Heart right ventricle (tissue), 16 donors: Measurements from ENCODE around the gene CFAP119. TPM values are rescaled to one million over a fixed set of nuclear protein-coding genes. Genes with fewer than 3 reads are reported as not detected.

ENCODE experiments used
- ATAC-seq, 8 donors: fragments of 200-7000 bp; cut with Tn5 transposase; one replicate each; pipeline ENCODE4 v1.9.1; 2020; ENCODE audit warnings: mild to moderate bottlenecking in 8 of 8, moderate library complexity in 8 of 8, moderate number of reproducible peaks in 1 of 8
- DNase-seq, 2 donors: peaks; one replicate each; pipeline ENCODE4 v3.0.0-alpha.2; 2020
- H3K27ac ChIP-seq, 10 donors: fragments of 200-600 bp; sonication (generic) in 2 of 10; one replicate each; pipeline versions ENCODE4 v1.5.0 to v1.8.0; 2020 to 2022; ENCODE audit warnings: mild to moderate bottlenecking in 3 of 10
- H3K27me3 ChIP-seq, 7 donors: fragments of 200-600 bp; one replicate each; pipeline ENCODE4 v1.8.0; 2021 to 2022; ENCODE audit warnings: mild to moderate bottlenecking in 2 of 7
- H3K36me3 ChIP-seq, 9 donors: fragments of 200-600 bp; sonication (generic) in 1 of 9; one replicate each; pipeline versions ENCODE4 v1.5.0 to v1.8.0; 2020 to 2022; ENCODE audit warnings: mild to moderate bottlenecking in 2 of 9
- H3K4me1 ChIP-seq, 9 donors: fragments of 200-600 bp; sonication (generic) in 1 of 9; one replicate each; pipeline versions ENCODE4 v1.5.0 to v1.8.0; 2020 to 2022; ENCODE audit warnings: mild to moderate bottlenecking in 4 of 9
- H3K4me3 ChIP-seq, 10 donors: fragments of 200-600 bp; sonication (generic) in 2 of 10; one replicate each; pipeline versions ENCODE4 v1.5.0 to v1.8.0; 2020 to 2022; ENCODE audit warnings: mild to moderate bottlenecking in 7 of 10, moderate library complexity in 2 of 10
- H3K9me3 ChIP-seq, 11 donors: fragments of 200-600 bp in 10 of 11; sonication (generic) in 2 of 11; one replicate each; pipeline versions ENCODE4 v1.5.0 to v1.8.0; 2013 to 2022; ENCODE audit warnings: mild to moderate bottlenecking in 2 of 11, control low read depth in 1 of 11, moderate library complexity in 1 of 11
- CTCF ChIP-seq, 9 donors: fragments of 200-600 bp; sonication (generic) in 2 of 9; IDR thresholded peaks; one replicate each; pipeline versions ENCODE4 v1.5.0 to v1.8.0; 2021 to 2022; ENCODE audit warnings: antibody characterized with exemption in 9 of 9, mild to moderate bottlenecking in 5 of 9, moderate library complexity in 1 of 9
- WGBS, 2 donors: extraction: QIAGEN DNeasy Blood & Tissue Kit; methylation state at CpG; one replicate each; pipeline ENCODE4 v1.1.7; 2013; ENCODE audit warnings: inconsistent platforms in 1 of 2; 5-methylcytosine and 5-hydroxymethylcytosine counted together
- intact Hi-C, 10 donors: fragments of 100-400 bp; cut with DNase I; formaldehyde crosslinking; loops; one replicate each; pipeline versions ENCODE4 v1.11.1 to v1.14.2; 2022
- polyA plus RNA-seq, 2 donors: library from polyadenylated mRNA; stranded (reverse); fragments of 200-250 nt; gene quantifications; one replicate each; pipeline ENCODE4 v1.2.3, GENCODE V29; 2013
- total RNA-seq, 10 donors: library from RNA; stranded (reverse); fragmentation: NEBNext Ultra II Directional in 3 of 10; extraction: Animal tissue kit (Norgen Biotek cat#: 25700) in 3 of 10; gene quantifications; one replicate each; pipeline versions ENCODE4 v1.2.1 to v1.2.4, GENCODE V29; 2021 to 2023
- donor health status: Arrhythmogenic right ventricular cardiomyopathy.
- donor health status: ischemic (EF 13 %, LVEDD 7.1; RV severe dilation, severe dysfunction).
- donor health status: healthy with polysubstance abuse.
- donor health status: DM: no; HTN: yes; CAD: no.
- donor health status: DM: no; HTN: no; CAD: no.
- donor health status: ischemic (EF 25% LVEDD 6.9; RV normal size, moderate dysfunction).
- donor health status: ischemic (EF 25% LVEDD 5.7; RV mildly dilated, moderate dysfunction).
- donor health status: healthy.
- donor health status: DM: yes; HTN: yes; CAD: no.
- donor health status: Ischemic cardiomyopathy.
- donor health status: ischemic (EF 35%, LVEDD 5.7; RV mildly dilated, moderate dysfunction).
- donor health status: nonischemic (EF 11% LVEDD 7.7; RV severe dilation, severe dysfunction).
- donor health status: DM: yes; HTN: yes; CAD: no.
- donor health status: PGD.
- donor health status: ischemic (EF 29% LVEDD 5.4; RV normal size, mild dysfunction).
- donor health status: nonischemic (EF 23%, LVEDD 6.1; RV moderate dilation, normal function).

The CFAP119 gene
- total and polyA plus RNA-seq, 12 donors, result 0.44 to 2.3 (median 1.1) TPM

- no peak overlapping the region for H3K4me3 ChIP-seq
- H3K9me3 ChIP-seq, result no peaks in the 10 kb centered on the region
- intact Hi-C loops, result no loop called here
- no peaks in the 10 kb centered on the region for H3K36me3 ChIP-seq
- H3K27me3 ChIP-seq, result no peaks in the 10 kb centered on the region
- H3K27ac ChIP-seq, result no peak overlapping the region
- TF ChIP-seq CTCF (IDR thresholded peaks at IDR 0.05), result no peak
- WGBS, 2 donors, result 87 to 98% methylated on average over 3 of the region's 3 CpGs
- no peak for DNase-seq
- H3K4me1 ChIP-seq, result no peaks in the 10 kb centered on the region
- no peak for ATAC-seq
Observed at GRCh38 chr16:30794634-30795033, 32.8 kb upstream of the CFAP119 start.

- H3K4me1 ChIP-seq, result no peaks in the 10 kb centered on the region
Observed at GRCh38 chr16:30793508-30794069, 31.7 kb upstream of the CFAP119 start.

GRCh38 chr16:30787613-30788378 is 25.9 kb upstream of the CFAP119 start:
- DNase-seq (no peak), ATAC-seq (no peak)

More at GRCh38 chr16:30793508-30794069, 31.7 kb upstream of the CFAP119 start:
- DNase-seq, result no peak
- no peak overlapping the region for H3K27ac ChIP-seq
- ATAC-seq, result no peak
- intact Hi-C loops, result no loop called here
- no peak overlapping the region for H3K4me3 ChIP-seq
- H3K27me3 ChIP-seq, result no peaks in the 10 kb centered on the region
- no peaks in the 10 kb centered on the region for H3K36me3 ChIP-seq
- H3K9me3 ChIP-seq, result no peaks in the 10 kb centered on the region
- no peak for TF ChIP-seq CTCF (IDR thresholded peaks at IDR 0.05)
- WGBS, 2 donors, result 79 to 85% methylated on average over 7 of the region's 7 CpGs

More at GRCh38 chr16:30787613-30788378, 25.9 kb upstream of the CFAP119 start:
- Histone ChIP-seq H3K9me3 (no peaks in the 10 kb centered on the region), H3K36me3 (peaks cover 0 to 16% (median 8%) of the 10 kb centered on the region in 9 donors), H3K4me3 (peak overlapping the region; percentile 71 to 99 (median 88)), H3K4me1 (peaks cover 10 to 26% (median 23%) of the 10 kb centered on the region in 9 donors), H3K27me3 (no peaks in the 10 kb centered on the region), H3K27ac (peak overlapping the region; percentile 74 to 99 (median 96))
- intact Hi-C loops, result loop anchor here in 4 of 10 donors (1.0 kb wide), 1 partner anchor 18 kb away; no protein-coding TSS in a partner anchor
- no peak for TF ChIP-seq CTCF (IDR thresholded peaks at IDR 0.05)
- 37 to 39% methylated on average over 11 of the region's 11 CpGs for WGBS, 2 donors
